GM12878 (cell line): Measurements from ENCODE around the gene DEF6. TPM values are rescaled to one million over a fixed set of nuclear protein-coding genes. Genes with fewer than 3 reads are reported as not detected.

Experiments
- ATAC-seq: fragments of 200-7000 bp; cut with Tn5 transposase; 3 replicates; pipeline ENCODE4 v1.9.1; 2020; ENCODE audit warnings: mild to moderate bottlenecking, moderate library complexity
- BruUV-seq: library from RNA; stranded (reverse); fragments of 400-500 nt; replicated peaks from 2 replicates; lab custom pipeline; 2021; lab: Mats Ljungman, UMichigan
- CTCF ChIA-PET: fragments of 300-600 bp; sonication (Branson Sonifier 250); formaldehyde crosslinking; extraction: SDS; loops from one replicate; lab custom pipeline; 2021; ENCODE audit warnings: inconsistent platforms; lab: Yijun Ruan, JAX
- POLR2A ChIA-PET: fragments of 350-600 bp; formaldehyde crosslinking; extraction: SDS; loops from one replicate; lab custom pipeline; 2021; ENCODE audit warnings: inconsistent platforms; lab: Charles Lee
- RAD21 ChIA-PET: fragments of 300-600 bp; sonication (Branson Sonifier 250); formaldehyde crosslinking; loops from one replicate; lab custom pipeline; 2023; ENCODE audit warnings: antibody characterized with exemption; ENCODE audit not compliant: unreplicated experiment; lab: Charles Lee
- SMC1A ChIA-PET: fragments of 300-600 bp; sonication (Branson Sonifier 250); formaldehyde crosslinking; loops from one replicate; lab custom pipeline; 2023; ENCODE audit not compliant: unreplicated experiment, uncharacterized antibody; lab: Charles Lee
- DNase-seq: peaks from one replicate; pipeline ENCODE4 v3.0.0-alpha.2; 2011; ENCODE audit warnings: low read depth, low spot score
- FAIRE-seq: peaks from 3 replicates; lab custom pipeline; 2011; peaks lifted over from hg19 to GRCh38; lab: Jason Lieb, UNC
- H2AFZ ChIP-seq: 2 replicates; pipeline ENCODE4 v1.6.0; 2011; ENCODE audit warnings: low read depth, low read length, control low read depth; ENCODE audit not compliant: control insufficient read depth
- H3K27ac ChIP-seq: 2 replicates; pipeline ENCODE4 v1.5.1; 2011; ENCODE audit warnings: control low read depth; ENCODE audit not compliant: control insufficient read depth, insufficient read depth
- H3K27me3 ChIP-seq, 2 experiments: replicated peaks in 1 of 2; 2 replicates each; pipeline versions ENCODE4 v1.6.0 to v1.6.1; 2011; ENCODE audit warnings: low read length in 1 of 2; ENCODE audit not compliant: control insufficient read depth in 2 of 2, insufficient read depth in 2 of 2
- H3K36me3 ChIP-seq, 2 experiments: 2 replicates each; pipeline ENCODE4 v1.5.1; 2011; ENCODE audit warnings: low read length in 1 of 2; ENCODE audit not compliant: control insufficient read depth in 2 of 2, insufficient read depth in 2 of 2
- H3K4me1 ChIP-seq: 2 replicates; pipeline ENCODE4 v1.6.1; 2011; ENCODE audit warnings: mild to moderate bottlenecking, low read length, moderate library complexity, mixed read lengths; ENCODE audit not compliant: control insufficient read depth, insufficient read depth
- H3K4me2 ChIP-seq: 2 replicates; pipeline ENCODE4 v1.6.0; 2011; ENCODE audit warnings: control low read depth; ENCODE audit not compliant: control insufficient read depth, insufficient read depth
- H3K4me3 ChIP-seq: fragments of 200-600 bp; sonication (generic); 2 replicates; pipeline ENCODE4 v1.5.1; 2016
- H3K79me2 ChIP-seq: 2 replicates; pipeline ENCODE4 v1.6.0; 2011; ENCODE audit warnings: low read length; ENCODE audit not compliant: control insufficient read depth, insufficient read depth
- H3K9ac ChIP-seq: 2 replicates; pipeline ENCODE4 v1.8.0; 2011; ENCODE audit warnings: low read length, control low read depth, mixed read lengths; ENCODE audit not compliant: control insufficient read depth, insufficient read depth
- H3K9me3 ChIP-seq: replicated peaks from 3 replicates; pipeline ENCODE4 v1.5.1; 2011; ENCODE audit warnings: mild to moderate bottlenecking, low read length; ENCODE audit not compliant: control insufficient read depth, insufficient read depth
- H4K20me1 ChIP-seq: 2 replicates; pipeline ENCODE4 v1.6.0; 2011; ENCODE audit not compliant: control insufficient read depth, insufficient read depth
- BHLHE40 ChIP-seq, 2 experiments: fragments of 450-650 bp in 1 of 2; IDR thresholded peaks; 2 replicates each; pipeline ENCODE4 v1.6.1; 2011 to 2017; ENCODE audit warnings: low read depth in 2 of 2, borderline replicate concordance in 1 of 2, improper control_type of control experiment in 1 of 2, low read length in 1 of 2, mild to moderate bottlenecking in 1 of 2
- CHD2 ChIP-seq: IDR thresholded peaks from 2 replicates; pipeline ENCODE4 v1.6.1; 2011; ENCODE audit warnings: low read depth, low read length, improper control_type of control experiment, borderline replicate concordance
- NR2C2 ChIP-seq: IDR thresholded peaks from 2 replicates; pipeline ENCODE4 v1.6.1; 2011; ENCODE audit warnings: borderline replicate concordance, low read depth; ENCODE audit not compliant: control insufficient read depth, insufficient read length
- RELA ChIP-seq: fragments of 450-650 bp; IDR thresholded peaks from 2 replicates; pipeline ENCODE4 v1.8.0; 2014; ENCODE audit warnings: borderline replicate concordance; ENCODE audit not compliant: partially characterized antibody
- SREBF2 ChIP-seq: IDR thresholded peaks from 2 replicates; pipeline ENCODE4 v1.6.1; 2012; ENCODE audit warnings: mild to moderate bottlenecking, low read length
- YBX1 ChIP-seq: fragments of 450-650 bp; IDR thresholded peaks from 2 replicates; pipeline ENCODE4 v1.6.1; 2016; ENCODE audit warnings: antibody characterized with exemption
- ZNF384 ChIP-seq: IDR thresholded peaks from 2 replicates; pipeline ENCODE4 v1.6.1; 2012; ENCODE audit warnings: low read depth, mild to moderate bottlenecking, low read length, improper control_type of control experiment, borderline replicate concordance
- WGBS: methylation state at CpG from one replicate; pipeline ENCODE4 v1.1.6; 2016; ENCODE audit warnings: low lambda C conversion rate; ENCODE audit not compliant: insufficient replicate concordance, insufficient coverage; ENCODE audit errors: missing lambda C conversion rate; 5-methylcytosine and 5-hydroxymethylcytosine counted together
- in situ Hi-C: fragments of 300-500 bp; cut with MboI; formaldehyde crosslinking; loops from 9 replicates; pipeline ENCODE4 v1.14.3; 2018; ENCODE audit warnings: mixed read lengths
- intact Hi-C: fragments of 100-400 bp; cut with micrococcal nuclease; formaldehyde crosslinking; loops from one replicate; pipeline ENCODE4 v1.14.2; 2022; ENCODE audit not compliant: unreplicated experiment
- polyA plus RNA-seq, 11 experiments: library from polyadenylated mRNA; depleted of rRNA in 4 of 11; unstranded in 6 of 11; stranded (reverse) in 5 of 11; fragments of >200 nt; fragmentation: Nextera tagmentation in 4 of 11; fragmentation: Illumina TruSeq in 1 of 11; extraction: Ambion mirVana in 4 of 11; extraction: Trizol in 1 of 11; gene quantifications; 1 replicate in 1 of 11; 2 replicates in 10 of 11; pipeline versions ENCODE4 v1.2.1 to v1.2.3, GENCODE V29; 2011 to 2016; ENCODE audit warnings: inconsistent platforms in 2 of 11, missing spikeins in 2 of 11, low read depth in 1 of 11
- total RNA-seq, 4 experiments: library from RNA; depleted of rRNA in 3 of 4; stranded (reverse); fragments of >200 nt in 3 of 4; fragmentation: Illumina TruSeq in 1 of 4; extraction: Trizol in 1 of 4; gene quantifications; 2 replicates each; pipeline versions ENCODE4 v1.2.1 to v1.2.3, GENCODE V29; 2013 to 2021
- TF ChIP-seq, protein P1 (sequence below): fragments of 450-650 bp; formaldehyde crosslinking; IDR thresholded peaks from 2 replicates; pipeline ENCODE4 v1.4.0; 2020; ENCODE audit warnings: mild to moderate bottlenecking, moderate library complexity
- TF ChIP-seq, protein P2 (sequence below): IDR thresholded peaks from 2 replicates; pipeline ENCODE4 v1.6.1; 2012; ENCODE audit warnings: improper control_type of control experiment, low read depth, low read length; ENCODE audit not compliant: insufficient replicate concordance
- TF ChIP-seq, protein P3 (sequence below): IDR thresholded peaks from 2 replicates; pipeline ENCODE4 v1.6.1; 2012; ENCODE audit warnings: low read depth, low read length, improper control_type of control experiment
- TF ChIP-seq, protein P4 (sequence below): IDR thresholded peaks from 2 replicates; pipeline ENCODE4 v1.6.1; 2012; ENCODE audit warnings: low read length, inconsistent platforms
- TF ChIP-seq, protein P5 (sequence below): IDR thresholded peaks from 2 replicates; pipeline ENCODE4 v1.6.1; 2011; ENCODE audit warnings: low read depth, low read length, improper control_type of control experiment, borderline replicate concordance

Gene DEF6
- total and polyA plus RNA-seq, 10 of the 15 experiments (the other 5 are each of a cell fraction or from before 2014, with no cell fraction given), result 3.3 to 69.5 (median 48.8) TPM

DNA sequence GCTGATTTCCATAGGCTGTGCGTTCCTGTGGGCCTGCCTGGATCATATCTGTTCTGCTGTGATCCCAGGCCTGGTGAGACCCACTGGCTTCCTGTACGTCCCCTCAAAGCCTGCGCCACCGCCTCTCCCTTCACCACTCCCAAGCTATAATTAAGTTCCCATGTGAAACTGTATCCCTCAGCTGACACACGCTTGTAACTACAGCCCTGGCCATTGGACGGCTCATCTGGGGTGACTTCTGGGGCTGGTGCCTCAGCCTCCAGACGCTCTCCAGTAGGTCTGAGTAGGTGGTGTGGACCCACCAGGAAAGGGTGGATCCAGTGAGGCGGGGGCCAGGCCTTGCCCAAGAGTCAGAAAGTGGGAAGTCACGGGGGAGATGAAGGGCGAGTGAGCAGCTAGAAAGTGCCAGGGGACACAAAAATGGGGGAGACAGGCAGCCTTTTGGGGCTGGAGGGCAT is 65.7 kb downstream of the DEF6 start:
- 96% methylated on average over 10 of the region's 10 CpGs for WGBS
- CTCF ChIA-PET, result interaction anchor here (0.6 to 1.5 kb wide), 2 partner anchors 19 to 105 kb away, joined by 3 read pairs; no protein-coding TSS in a partner anchor
- H3K79me2 ChIP-seq, result peaks cover 1% of the 10 kb centered on the region
- in situ Hi-C loops, result no loop called here
- no peaks in the 10 kb centered on the region for H4K20me1 ChIP-seq
- FAIRE-seq, result no peak
- no peaks in the 10 kb centered on the region for H3K9me3 ChIP-seq
- no peaks in the 10 kb centered on the region for H3K27me3 ChIP-seq
- no peak for ATAC-seq
- SMC1A ChIA-PET, result no interaction called here
- BruUV-seq, result no TSS peak
- RAD21 ChIA-PET, result no interaction called here
- intact Hi-C loops, result no loop called here
- H2AFZ ChIP-seq, result no peak overlapping the region
- H3K4me2 ChIP-seq, result no peak overlapping the region
- H3K36me3 ChIP-seq, result peaks cover 0 to 9% of the 10 kb centered on the region in 2 experiments; a peak in 1 of 4 replicates
- H3K4me3 ChIP-seq, result no peak overlapping the region
- no peak overlapping the region for H3K27ac ChIP-seq
- H3K9ac ChIP-seq, result no peak overlapping the region
- no peak for DNase-seq
- H3K4me1 ChIP-seq, result peaks cover 14% of the 10 kb centered on the region
- POLR2A ChIA-PET, result interaction anchor here (1.4 kb wide), 1 partner anchor 20 kb away, joined by 3 read pairs; no protein-coding TSS in a partner anchor
- TF ChIP-seq, protein P1, sequence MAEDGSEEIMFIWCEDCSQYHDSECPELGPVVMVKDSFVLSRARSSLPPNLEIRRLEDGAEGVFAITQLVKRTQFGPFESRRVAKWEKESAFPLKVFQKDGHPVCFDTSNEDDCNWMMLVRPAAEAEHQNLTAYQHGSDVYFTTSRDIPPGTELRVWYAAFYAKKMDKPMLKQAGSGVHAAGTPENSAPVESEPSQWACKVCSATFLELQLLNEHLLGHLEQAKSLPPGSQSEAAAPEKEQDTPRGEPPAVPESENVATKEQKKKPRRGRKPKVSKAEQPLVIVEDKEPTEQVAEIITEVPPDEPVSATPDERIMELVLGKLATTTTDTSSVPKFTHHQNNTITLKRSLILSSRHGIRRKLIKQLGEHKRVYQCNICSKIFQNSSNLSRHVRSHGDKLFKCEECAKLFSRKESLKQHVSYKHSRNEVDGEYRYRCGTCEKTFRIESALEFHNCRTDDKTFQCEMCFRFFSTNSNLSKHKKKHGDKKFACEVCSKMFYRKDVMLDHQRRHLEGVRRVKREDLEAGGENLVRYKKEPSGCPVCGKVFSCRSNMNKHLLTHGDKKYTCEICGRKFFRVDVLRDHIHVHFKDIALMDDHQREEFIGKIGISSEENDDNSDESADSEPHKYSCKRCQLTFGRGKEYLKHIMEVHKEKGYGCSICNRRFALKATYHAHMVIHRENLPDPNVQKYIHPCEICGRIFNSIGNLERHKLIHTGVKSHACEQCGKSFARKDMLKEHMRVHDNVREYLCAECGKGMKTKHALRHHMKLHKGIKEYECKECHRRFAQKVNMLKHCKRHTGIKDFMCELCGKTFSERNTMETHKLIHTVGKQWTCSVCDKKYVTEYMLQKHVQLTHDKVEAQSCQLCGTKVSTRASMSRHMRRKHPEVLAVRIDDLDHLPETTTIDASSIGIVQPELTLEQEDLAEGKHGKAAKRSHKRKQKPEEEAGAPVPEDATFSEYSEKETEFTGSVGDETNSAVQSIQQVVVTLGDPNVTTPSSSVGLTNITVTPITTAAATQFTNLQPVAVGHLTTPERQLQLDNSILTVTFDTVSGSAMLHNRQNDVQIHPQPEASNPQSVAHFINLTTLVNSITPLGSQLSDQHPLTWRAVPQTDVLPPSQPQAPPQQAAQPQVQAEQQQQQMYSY (CRISPR knock-in tag), result no peak
- TF ChIP-seq BHLHE40 (IDR thresholded peaks at IDR 0.05; ENCODE audit: borderline replicate concordance in 1 of 2, low read depth in 2 of 2, low read length in 1 of 2) (no peak), ZNF384 (no peak), NR2C2 (no peak), CHD2 (no peak), RELA (no peak), YBX1 (no peak), SREBF2 (no peak)
- TF ChIP-seq, protein P2, sequence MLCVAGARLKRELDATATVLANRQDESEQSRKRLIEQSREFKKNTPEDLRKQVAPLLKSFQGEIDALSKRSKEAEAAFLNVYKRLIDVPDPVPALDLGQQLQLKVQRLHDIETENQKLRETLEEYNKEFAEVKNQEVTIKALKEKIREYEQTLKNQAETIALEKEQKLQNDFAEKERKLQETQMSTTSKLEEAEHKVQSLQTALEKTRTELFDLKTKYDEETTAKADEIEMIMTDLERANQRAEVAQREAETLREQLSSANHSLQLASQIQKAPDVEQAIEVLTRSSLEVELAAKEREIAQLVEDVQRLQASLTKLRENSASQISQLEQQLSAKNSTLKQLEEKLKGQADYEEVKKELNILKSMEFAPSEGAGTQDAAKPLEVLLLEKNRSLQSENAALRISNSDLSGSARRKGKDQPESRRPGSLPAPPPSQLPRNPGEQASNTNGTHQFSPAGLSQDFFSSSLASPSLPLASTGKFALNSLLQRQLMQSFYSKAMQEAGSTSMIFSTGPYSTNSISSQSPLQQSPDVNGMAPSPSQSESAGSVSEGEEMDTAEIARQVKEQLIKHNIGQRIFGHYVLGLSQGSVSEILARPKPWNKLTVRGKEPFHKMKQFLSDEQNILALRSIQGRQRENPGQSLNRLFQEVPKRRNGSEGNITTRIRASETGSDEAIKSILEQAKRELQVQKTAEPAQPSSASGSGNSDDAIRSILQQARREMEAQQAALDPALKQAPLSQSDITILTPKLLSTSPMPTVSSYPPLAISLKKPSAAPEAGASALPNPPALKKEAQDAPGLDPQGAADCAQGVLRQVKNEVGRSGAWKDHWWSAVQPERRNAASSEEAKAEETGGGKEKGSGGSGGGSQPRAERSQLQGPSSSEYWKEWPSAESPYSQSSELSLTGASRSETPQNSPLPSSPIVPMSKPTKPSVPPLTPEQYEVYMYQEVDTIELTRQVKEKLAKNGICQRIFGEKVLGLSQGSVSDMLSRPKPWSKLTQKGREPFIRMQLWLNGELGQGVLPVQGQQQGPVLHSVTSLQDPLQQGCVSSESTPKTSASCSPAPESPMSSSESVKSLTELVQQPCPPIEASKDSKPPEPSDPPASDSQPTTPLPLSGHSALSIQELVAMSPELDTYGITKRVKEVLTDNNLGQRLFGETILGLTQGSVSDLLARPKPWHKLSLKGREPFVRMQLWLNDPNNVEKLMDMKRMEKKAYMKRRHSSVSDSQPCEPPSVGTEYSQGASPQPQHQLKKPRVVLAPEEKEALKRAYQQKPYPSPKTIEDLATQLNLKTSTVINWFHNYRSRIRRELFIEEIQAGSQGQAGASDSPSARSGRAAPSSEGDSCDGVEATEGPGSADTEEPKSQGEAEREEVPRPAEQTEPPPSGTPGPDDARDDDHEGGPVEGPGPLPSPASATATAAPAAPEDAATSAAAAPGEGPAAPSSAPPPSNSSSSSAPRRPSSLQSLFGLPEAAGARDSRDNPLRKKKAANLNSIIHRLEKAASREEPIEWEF, result no peak
- TF ChIP-seq, protein P3, sequence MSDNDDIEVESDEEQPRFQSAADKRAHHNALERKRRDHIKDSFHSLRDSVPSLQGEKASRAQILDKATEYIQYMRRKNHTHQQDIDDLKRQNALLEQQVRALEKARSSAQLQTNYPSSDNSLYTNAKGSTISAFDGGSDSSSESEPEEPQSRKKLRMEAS, result no peak
- TF ChIP-seq, protein P4, sequence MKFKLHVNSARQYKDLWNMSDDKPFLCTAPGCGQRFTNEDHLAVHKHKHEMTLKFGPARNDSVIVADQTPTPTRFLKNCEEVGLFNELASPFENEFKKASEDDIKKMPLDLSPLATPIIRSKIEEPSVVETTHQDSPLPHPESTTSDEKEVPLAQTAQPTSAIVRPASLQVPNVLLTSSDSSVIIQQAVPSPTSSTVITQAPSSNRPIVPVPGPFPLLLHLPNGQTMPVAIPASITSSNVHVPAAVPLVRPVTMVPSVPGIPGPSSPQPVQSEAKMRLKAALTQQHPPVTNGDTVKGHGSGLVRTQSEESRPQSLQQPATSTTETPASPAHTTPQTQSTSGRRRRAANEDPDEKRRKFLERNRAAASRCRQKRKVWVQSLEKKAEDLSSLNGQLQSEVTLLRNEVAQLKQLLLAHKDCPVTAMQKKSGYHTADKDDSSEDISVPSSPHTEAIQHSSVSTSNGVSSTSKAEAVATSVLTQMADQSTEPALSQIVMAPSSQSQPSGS, result no peak
- TF ChIP-seq, protein P5, sequence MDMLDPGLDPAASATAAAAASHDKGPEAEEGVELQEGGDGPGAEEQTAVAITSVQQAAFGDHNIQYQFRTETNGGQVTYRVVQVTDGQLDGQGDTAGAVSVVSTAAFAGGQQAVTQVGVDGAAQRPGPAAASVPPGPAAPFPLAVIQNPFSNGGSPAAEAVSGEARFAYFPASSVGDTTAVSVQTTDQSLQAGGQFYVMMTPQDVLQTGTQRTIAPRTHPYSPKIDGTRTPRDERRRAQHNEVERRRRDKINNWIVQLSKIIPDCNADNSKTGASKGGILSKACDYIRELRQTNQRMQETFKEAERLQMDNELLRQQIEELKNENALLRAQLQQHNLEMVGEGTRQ, result no peak
